DND-41 (cell line): ENCODE results near the gene PTPRD.

Source experiments
- ATAC-seq: fragments of 200-7000 bp; cut with Tn5 transposase; 3 replicates; pipeline ENCODE4 v1.9.1; 2021; ENCODE audit warnings: low read depth; ENCODE audit not compliant: insufficient read depth
- DNase-seq: peaks from one replicate; pipeline ENCODE4 v3.0.0-alpha.2; 2020
- H2AFZ ChIP-seq: 2 replicates; pipeline ENCODE4 v1.6.0; 2012; ENCODE audit warnings: low read depth, low read length
- H3K27ac ChIP-seq: 2 replicates; pipeline ENCODE4 v1.5.1; 2012; ENCODE audit warnings: low read length, inconsistent platforms
- H3K27me3 ChIP-seq: fragments of 200-600 bp; sonication (generic); 2 replicates; pipeline ENCODE4 v1.6.0; 2012; ENCODE audit warnings: low read length, mild to moderate bottlenecking, inconsistent platforms; ENCODE audit not compliant: insufficient read depth, poor library complexity
- H3K36me3 ChIP-seq: 2 replicates; pipeline ENCODE4 v1.5.1; 2012; ENCODE audit warnings: low read length, inconsistent platforms; ENCODE audit not compliant: insufficient read depth
- H3K4me1 ChIP-seq: 2 replicates; pipeline ENCODE4 v1.5.1; 2012; ENCODE audit warnings: mild to moderate bottlenecking, low read length; ENCODE audit not compliant: insufficient read depth
- H3K4me2 ChIP-seq: 2 replicates; pipeline ENCODE4 v1.6.0; 2012; ENCODE audit warnings: mild to moderate bottlenecking, moderate library complexity, low read length, inconsistent platforms; ENCODE audit not compliant: insufficient read depth
- H3K4me3 ChIP-seq, 2 experiments: fragments of 200-600 bp in 1 of 2; shearing (Covaris generic) in 1 of 2; 2 replicates each; pipeline ENCODE4 v1.5.1; 2012 to 2016; ENCODE audit warnings: inconsistent platforms in 2 of 2, low read length in 2 of 2, mild to moderate bottlenecking in 2 of 2, low read depth in 1 of 2, moderate library complexity in 1 of 2
- H3K79me2 ChIP-seq: 2 replicates; pipeline ENCODE4 v1.6.0; 2012; ENCODE audit warnings: low read length, inconsistent platforms; ENCODE audit not compliant: insufficient read depth
- H3K9ac ChIP-seq: 2 replicates; pipeline ENCODE4 v1.6.0; 2012; ENCODE audit warnings: low read depth, mild to moderate bottlenecking, inconsistent platforms, low read length, moderate library complexity
- H3K9me3 ChIP-seq: 2 replicates; pipeline ENCODE4 v1.5.1; 2012; ENCODE audit warnings: low read length, moderate library complexity, mild to moderate bottlenecking, inconsistent platforms; ENCODE audit not compliant: insufficient read depth, severe bottlenecking
- H4K20me1 ChIP-seq: 2 replicates; pipeline ENCODE4 v1.6.0; 2012; ENCODE audit warnings: low read length; ENCODE audit not compliant: insufficient read depth
- EZH2 ChIP-seq: IDR thresholded peaks from 3 replicates; pipeline ENCODE4 v1.6.1; 2012; ENCODE audit warnings: borderline replicate concordance, low read depth, mild to moderate bottlenecking, moderate library complexity, low read length, inconsistent platforms; ENCODE audit not compliant: severe bottlenecking
- TF ChIP-seq, protein P1 (sequence below): IDR thresholded peaks from 2 replicates; pipeline ENCODE4 v1.5.1; 2012; ENCODE audit warnings: borderline replicate concordance, low read length, moderate library complexity, mild to moderate bottlenecking; ENCODE audit not compliant: poor library complexity, severe bottlenecking; ENCODE audit errors: extremely low read depth

Gene PTPRD

GRCh38 chr9:8456344-8456743, 2156.5 kb downstream of the PTPRD start:
- Histone ChIP-seq H3K9me3 (no peaks in the 10 kb centered on the region), H3K4me2 (no peak overlapping the region), H3K9ac (no peak overlapping the region), H4K20me1 (no peaks in the 10 kb centered on the region), H3K36me3 (no peaks in the 10 kb centered on the region), H2AFZ (no peak overlapping the region), H3K4me3 (no peak overlapping the region), H3K27me3 (no peaks in the 10 kb centered on the region), H3K4me1 (no peaks in the 10 kb centered on the region), H3K79me2 (no peaks in the 10 kb centered on the region), H3K27ac (no peak overlapping the region)
- TF ChIP-seq, protein P1, sequence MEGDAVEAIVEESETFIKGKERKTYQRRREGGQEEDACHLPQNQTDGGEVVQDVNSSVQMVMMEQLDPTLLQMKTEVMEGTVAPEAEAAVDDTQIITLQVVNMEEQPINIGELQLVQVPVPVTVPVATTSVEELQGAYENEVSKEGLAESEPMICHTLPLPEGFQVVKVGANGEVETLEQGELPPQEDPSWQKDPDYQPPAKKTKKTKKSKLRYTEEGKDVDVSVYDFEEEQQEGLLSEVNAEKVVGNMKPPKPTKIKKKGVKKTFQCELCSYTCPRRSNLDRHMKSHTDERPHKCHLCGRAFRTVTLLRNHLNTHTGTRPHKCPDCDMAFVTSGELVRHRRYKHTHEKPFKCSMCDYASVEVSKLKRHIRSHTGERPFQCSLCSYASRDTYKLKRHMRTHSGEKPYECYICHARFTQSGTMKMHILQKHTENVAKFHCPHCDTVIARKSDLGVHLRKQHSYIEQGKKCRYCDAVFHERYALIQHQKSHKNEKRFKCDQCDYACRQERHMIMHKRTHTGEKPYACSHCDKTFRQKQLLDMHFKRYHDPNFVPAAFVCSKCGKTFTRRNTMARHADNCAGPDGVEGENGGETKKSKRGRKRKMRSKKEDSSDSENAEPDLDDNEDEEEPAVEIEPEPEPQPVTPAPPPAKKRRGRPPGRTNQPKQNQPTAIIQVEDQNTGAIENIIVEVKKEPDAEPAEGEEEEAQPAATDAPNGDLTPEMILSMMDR, result no peak
- TF ChIP-seq EZH2, result no peak
- ATAC-seq (no peak), DNase-seq (no peak)

- H3K27ac ChIP-seq, result no peak overlapping the region
- DNase-seq (no peak), ATAC-seq (no peak)
- H3K79me2 ChIP-seq, result no peaks in the 10 kb centered on the region
- no peak overlapping the region for H3K9ac ChIP-seq
- H3K27me3 ChIP-seq, result no peaks in the 10 kb centered on the region
- H2AFZ ChIP-seq, result no peak overlapping the region
- H3K4me3 ChIP-seq, result no peak overlapping the region
- no peaks in the 10 kb centered on the region for H3K9me3 ChIP-seq
- no peak overlapping the region for H3K4me2 ChIP-seq
- TF ChIP-seq EZH2, result no peak
- TF ChIP-seq, protein P1, result no peak
- H3K4me1 ChIP-seq, result no peaks in the 10 kb centered on the region
- no peaks in the 10 kb centered on the region for H4K20me1 ChIP-seq
- H3K36me3 ChIP-seq, result no peaks in the 10 kb centered on the region
These were observed 2161.8 kb downstream of the PTPRD start for GRCh38 chr9:8450810-8451545.

GRCh38 chr9:8448226-8448625, 2164.6 kb downstream of the PTPRD start:
- H3K36me3 ChIP-seq, result no peaks in the 10 kb centered on the region
- no peaks in the 10 kb centered on the region for H3K4me1 ChIP-seq
- no peak overlapping the region for H3K27ac ChIP-seq
- H4K20me1 ChIP-seq, result no peaks in the 10 kb centered on the region
- H3K27me3 ChIP-seq, result no peaks in the 10 kb centered on the region
- H3K9ac ChIP-seq, result no peak overlapping the region
- ATAC-seq (no peak), DNase-seq (no peak)
- H3K4me2 ChIP-seq, result no peak overlapping the region
- no peak overlapping the region for H2AFZ ChIP-seq
- no peaks in the 10 kb centered on the region for H3K9me3 ChIP-seq
- no peak overlapping the region for H3K4me3 ChIP-seq
- TF ChIP-seq EZH2, result no peak
- TF ChIP-seq, protein P1, result no peak
- no peaks in the 10 kb centered on the region for H3K79me2 ChIP-seq
